Gastroesophageal sphincter (tissue), 3 donors: ENCODE measurements around the gene TSHZ2.

ENCODE experiments used
- CTCF ChIP-seq, 4 experiments: fragments of 200-600 bp in 2 of 4; fragments of 450-650 bp in 2 of 4; sonication (generic) in 1 of 4; IDR thresholded peaks; one replicate each; pipeline ENCODE4 v1.5.1; 2017 to 2019; ENCODE audit warnings: antibody characterized with exemption in 4 of 4, mild to moderate bottlenecking in 2 of 4, moderate library complexity in 2 of 4
- POLR2A ChIP-seq, 2 donors: fragments of 450-650 bp; IDR thresholded peaks; one replicate each; pipeline ENCODE4 v1.6.1; 2017; ENCODE audit warnings: antibody characterized with exemption in 2 of 2, mild to moderate bottlenecking in 2 of 2, moderate library complexity in 1 of 2

- TF ChIP-seq POLR2A (IDR thresholded peaks at IDR 0.05), result no peak
- TF ChIP-seq CTCF (IDR thresholded peaks at IDR 0.05), result no peak
Measured at GRCh38 chr20:52939141-52939540, 33.0 kb upstream of the TSHZ2 start.
